MM.1S (cell line): ENCODE results near the gene SNX24.

Experiments
- DNase-seq: peaks from one replicate; pipeline ENCODE4 v3.0.0-alpha.2; 2015
- H2AFZ ChIP-seq: fragments of 300-600 bp; sonication (generic); 2 replicates; pipeline ENCODE4 v1.6.0; 2016; ENCODE audit warnings: antibody characterized with exemption, low read length
- H3F3A ChIP-seq: fragments of 300-600 bp; sonication (generic); 2 replicates; pipeline ENCODE4 v1.6.1; 2016; ENCODE audit warnings: mild to moderate bottlenecking, antibody characterized with exemption, low read length, moderate library complexity, mixed read lengths; ENCODE audit not compliant: insufficient read depth
- H3K27ac ChIP-seq: fragments of 300-600 bp; sonication (generic); 2 replicates; pipeline ENCODE4 v1.5.1; 2016; ENCODE audit warnings: mild to moderate bottlenecking, low read length
- H3K27me3 ChIP-seq: fragments of 300-600 bp; sonication (generic); replicated peaks from 2 replicates; pipeline ENCODE4 v1.6.0; 2016; ENCODE audit warnings: low read length; ENCODE audit not compliant: insufficient read depth
- H3K36me3 ChIP-seq: fragments of 300-600 bp; sonication (generic); replicated peaks from 2 replicates; pipeline ENCODE4 v1.6.1; 2016; ENCODE audit warnings: mild to moderate bottlenecking, low read length, mixed read lengths; ENCODE audit not compliant: insufficient read depth
- H3K4me1 ChIP-seq: fragments of 300-600 bp; sonication (generic); 2 replicates; pipeline ENCODE4 v1.6.1; 2016; ENCODE audit warnings: low read length, mixed read lengths
- H3K4me2 ChIP-seq: fragments of 300-600 bp; sonication (generic); 2 replicates; pipeline ENCODE4 v1.6.0; 2016; ENCODE audit warnings: low read depth, low read length
- H3K4me3 ChIP-seq: fragments of 300-600 bp; sonication (generic); 2 replicates; pipeline ENCODE4 v1.5.1; 2016; ENCODE audit warnings: low read length, mixed read lengths
- H3K79me2 ChIP-seq: fragments of 300-600 bp; sonication (generic); 2 replicates; pipeline ENCODE4 v1.6.1; 2016; ENCODE audit warnings: mixed run types, low read length, mixed read lengths
- H3K9ac ChIP-seq: fragments of 300-600 bp; sonication (generic); 2 replicates; pipeline ENCODE4 v1.6.1; 2016; ENCODE audit warnings: low read length, mixed read lengths
- H3K9me2 ChIP-seq: fragments of 300-600 bp; sonication (generic); replicated peaks from 2 replicates; pipeline ENCODE4 v1.6.1; 2016; ENCODE audit warnings: mild to moderate bottlenecking, low read length, mixed read lengths; ENCODE audit not compliant: insufficient read depth
- H3K9me3 ChIP-seq: fragments of 300-600 bp; sonication (generic); replicated peaks from 2 replicates; pipeline ENCODE4 v1.6.1; 2016; ENCODE audit warnings: mild to moderate bottlenecking, low read length, mixed read lengths; ENCODE audit not compliant: insufficient read depth
- H4K20me1 ChIP-seq: fragments of 300-600 bp; sonication (generic); 2 replicates; pipeline ENCODE4 v1.6.1; 2016; ENCODE audit warnings: mild to moderate bottlenecking, low read length, moderate library complexity, mixed read lengths; ENCODE audit not compliant: insufficient read depth
- EZH2 ChIP-seq: fragments of 300-600 bp; sonication (generic); optimal IDR thresholded peaks from 2 replicates; pipeline ENCODE3; 2017; ENCODE audit warnings: low read depth, mild to moderate bottlenecking, antibody characterized with exemption, low read length, mixed read lengths
- EZH2phosphoT487 ChIP-seq: fragments of 300-600 bp; sonication (generic); IDR thresholded peaks from 2 replicates; pipeline ENCODE4 v1.6.1; 2018; ENCODE audit warnings: antibody characterized with exemption, low read length
- TF ChIP-seq, protein P1 (sequence below): fragments of 300-600 bp; sonication (generic); IDR thresholded peaks from 2 replicates; pipeline ENCODE4 v1.5.1; 2016; ENCODE audit warnings: antibody characterized with exemption, low read length, mixed read lengths

Gene SNX24

DNA sequence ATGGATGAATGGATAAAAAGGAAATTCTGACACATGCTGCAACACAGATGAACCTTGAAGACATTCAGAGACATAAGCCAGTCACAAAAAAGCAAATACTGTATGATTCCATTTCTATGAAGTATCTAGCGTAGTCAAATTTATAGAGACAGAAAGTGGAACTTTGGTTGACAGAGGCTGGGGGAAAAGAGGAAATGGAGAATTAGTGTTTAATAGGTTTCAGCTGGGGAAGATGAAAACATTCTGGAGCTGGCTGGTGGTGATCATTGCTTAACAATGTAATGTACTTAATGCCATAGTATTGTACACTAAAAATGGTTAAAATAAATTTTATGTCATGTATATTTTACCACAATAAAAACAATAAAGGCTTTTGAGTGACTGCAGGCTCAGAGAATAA, 166.9 kb downstream of the SNX24 start:
- H3K4me1 ChIP-seq = no peaks in the 10 kb centered on the region
- H3F3A ChIP-seq = no peaks in the 10 kb centered on the region
- no peaks in the 10 kb centered on the region for H3K79me2 ChIP-seq
- no peak overlapping the region for H3K27ac ChIP-seq
- H3K36me3 ChIP-seq = no peaks in the 10 kb centered on the region
- H3K9me2 ChIP-seq = no peaks in the 10 kb centered on the region
- no peak for TF ChIP-seq EZH2
- TF ChIP-seq EZH2phosphoT487 = no peak
- TF ChIP-seq, protein P1, sequence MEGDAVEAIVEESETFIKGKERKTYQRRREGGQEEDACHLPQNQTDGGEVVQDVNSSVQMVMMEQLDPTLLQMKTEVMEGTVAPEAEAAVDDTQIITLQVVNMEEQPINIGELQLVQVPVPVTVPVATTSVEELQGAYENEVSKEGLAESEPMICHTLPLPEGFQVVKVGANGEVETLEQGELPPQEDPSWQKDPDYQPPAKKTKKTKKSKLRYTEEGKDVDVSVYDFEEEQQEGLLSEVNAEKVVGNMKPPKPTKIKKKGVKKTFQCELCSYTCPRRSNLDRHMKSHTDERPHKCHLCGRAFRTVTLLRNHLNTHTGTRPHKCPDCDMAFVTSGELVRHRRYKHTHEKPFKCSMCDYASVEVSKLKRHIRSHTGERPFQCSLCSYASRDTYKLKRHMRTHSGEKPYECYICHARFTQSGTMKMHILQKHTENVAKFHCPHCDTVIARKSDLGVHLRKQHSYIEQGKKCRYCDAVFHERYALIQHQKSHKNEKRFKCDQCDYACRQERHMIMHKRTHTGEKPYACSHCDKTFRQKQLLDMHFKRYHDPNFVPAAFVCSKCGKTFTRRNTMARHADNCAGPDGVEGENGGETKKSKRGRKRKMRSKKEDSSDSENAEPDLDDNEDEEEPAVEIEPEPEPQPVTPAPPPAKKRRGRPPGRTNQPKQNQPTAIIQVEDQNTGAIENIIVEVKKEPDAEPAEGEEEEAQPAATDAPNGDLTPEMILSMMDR = no peak
- H2AFZ ChIP-seq = no peak overlapping the region
- no peaks in the 10 kb centered on the region for H3K27me3 ChIP-seq
- H3K9ac ChIP-seq = no peak overlapping the region
- H3K4me3 ChIP-seq = no peak overlapping the region
- no peak overlapping the region for H3K4me2 ChIP-seq
- H3K9me3 ChIP-seq = no peaks in the 10 kb centered on the region
- H4K20me1 ChIP-seq = no peaks in the 10 kb centered on the region
- no peak for DNase-seq

DNA sequence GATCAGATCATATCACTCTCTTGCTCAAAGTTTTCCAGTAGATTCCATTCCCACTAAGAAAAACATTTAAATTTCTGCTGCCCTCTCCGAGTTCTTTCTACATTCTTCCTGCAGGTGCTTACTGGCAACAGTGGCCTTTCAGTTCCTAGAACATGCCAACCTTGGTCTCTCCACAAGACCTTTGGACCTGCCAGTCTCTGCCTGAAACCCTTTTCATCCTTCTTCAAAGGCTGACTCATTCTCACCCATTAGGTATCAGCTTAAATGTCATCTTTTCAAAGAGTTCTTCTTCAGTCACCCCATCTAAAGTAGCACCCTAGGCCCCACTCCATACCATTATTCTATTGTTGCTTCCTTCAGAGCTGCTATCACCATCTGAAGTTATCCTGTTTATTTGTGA, 169.3 kb downstream of the SNX24 start:
- no peak overlapping the region for H2AFZ ChIP-seq
- H3K9me3 ChIP-seq = no peaks in the 10 kb centered on the region
- no peaks in the 10 kb centered on the region for H3K9me2 ChIP-seq
- H3K79me2 ChIP-seq = no peaks in the 10 kb centered on the region
- H3K4me3 ChIP-seq = no peak overlapping the region
- no peak for DNase-seq
- no peaks in the 10 kb centered on the region for H3K4me1 ChIP-seq
- no peaks in the 10 kb centered on the region for H3K27me3 ChIP-seq
- no peak overlapping the region for H3K27ac ChIP-seq
- no peak for TF ChIP-seq EZH2
- TF ChIP-seq, protein P1 = no peak
- no peak for TF ChIP-seq EZH2phosphoT487
- no peak overlapping the region for H3K4me2 ChIP-seq
- H3F3A ChIP-seq = no peaks in the 10 kb centered on the region
- H3K36me3 ChIP-seq = no peaks in the 10 kb centered on the region
- no peaks in the 10 kb centered on the region for H4K20me1 ChIP-seq
- H3K9ac ChIP-seq = no peak overlapping the region

DNA sequence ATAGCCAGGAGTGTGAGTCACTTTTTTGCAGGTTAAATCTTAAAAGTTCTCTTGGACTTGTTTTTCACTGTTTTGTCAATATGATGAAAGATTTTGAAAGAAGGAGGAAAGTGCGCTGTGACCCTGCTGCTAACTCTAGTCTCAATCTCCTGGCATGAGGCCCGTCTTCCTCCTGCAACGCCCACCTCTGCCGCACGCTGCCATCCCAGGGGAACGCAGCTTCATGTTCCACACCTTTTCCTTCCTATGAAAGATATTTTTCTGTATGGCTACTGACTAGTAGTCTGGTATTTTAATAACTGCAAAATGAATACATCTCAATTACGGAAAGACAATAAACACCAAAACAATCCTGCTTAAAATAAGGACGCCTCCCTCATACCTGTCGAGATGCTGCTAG, 182.8 kb downstream of the SNX24 start:
- Histone ChIP-seq H3K9me3 (no peaks in the 10 kb centered on the region), H4K20me1 (no peaks in the 10 kb centered on the region), H3K9me2 (no peaks in the 10 kb centered on the region), H3K27me3 (no peaks in the 10 kb centered on the region), H3K4me2 (no peak overlapping the region), H3F3A (no peaks in the 10 kb centered on the region), H3K4me1 (no peaks in the 10 kb centered on the region), H3K36me3 (no peaks in the 10 kb centered on the region), H3K9ac (no peak overlapping the region), H3K4me3 (no peak overlapping the region), H3K79me2 (no peaks in the 10 kb centered on the region), H3K27ac (no peak overlapping the region), H2AFZ (no peak overlapping the region)
- no peak for DNase-seq
- TF ChIP-seq, protein P1 = no peak
- no peak for TF ChIP-seq EZH2phosphoT487
- TF ChIP-seq EZH2 = no peak
